IMR-90 (cell line): ENCODE data around the gene SERP2.

Experiments
- CTCF ChIP-seq: conservative IDR thresholded peaks from 2 replicates; pipeline ENCODE4 v1.5.1; 2012; ENCODE audit warnings: mild to moderate bottlenecking, low read depth, low read length, improper control_type of control experiment
- FOS ChIP-seq: fragments of 150-350 bp; IDR thresholded peaks from 2 replicates; pipeline ENCODE4 v1.6.1; 2016; ENCODE audit warnings: low read depth, low read length
- MAFK ChIP-seq: IDR thresholded peaks from 2 replicates; pipeline ENCODE4 v1.6.1; 2012; ENCODE audit warnings: low read depth, low read length, improper control_type of control experiment
- NFE2L2 ChIP-seq: fragments of 150-350 bp; IDR thresholded peaks from 2 replicates; pipeline ENCODE4 v1.6.1; 2016; ENCODE audit warnings: low read depth, mild to moderate bottlenecking, low read length
- POLR2A ChIP-seq: IDR thresholded peaks from 2 replicates; pipeline ENCODE4 v1.6.1; 2012; ENCODE audit warnings: mild to moderate bottlenecking, low read depth, low read length
- RFX5 ChIP-seq: IDR thresholded peaks from 2 replicates; pipeline ENCODE4 v1.8.0; 2012; ENCODE audit warnings: low read depth, mild to moderate bottlenecking, low read length, moderate library complexity
- SMC3 ChIP-seq: fragments of 150-350 bp; IDR thresholded peaks from 2 replicates; pipeline ENCODE4 v1.6.1; 2016; ENCODE audit warnings: low read depth, mild to moderate bottlenecking, antibody characterized with exemption, low read length, moderate library complexity

GRCh38 chr13:44373247-44373600 is 400 bp upstream of the SERP2 start:
- TF ChIP-seq POLR2A, result no peak
- no peak for TF ChIP-seq CTCF
- TF ChIP-seq FOS, result no peak
- TF ChIP-seq MAFK, result no peak
- TF ChIP-seq RFX5, result no peak
- no peak for TF ChIP-seq SMC3
- no peak for TF ChIP-seq NFE2L2
